ENCODE data around the gene KANSL1.

KANSL1 gene

DNA sequence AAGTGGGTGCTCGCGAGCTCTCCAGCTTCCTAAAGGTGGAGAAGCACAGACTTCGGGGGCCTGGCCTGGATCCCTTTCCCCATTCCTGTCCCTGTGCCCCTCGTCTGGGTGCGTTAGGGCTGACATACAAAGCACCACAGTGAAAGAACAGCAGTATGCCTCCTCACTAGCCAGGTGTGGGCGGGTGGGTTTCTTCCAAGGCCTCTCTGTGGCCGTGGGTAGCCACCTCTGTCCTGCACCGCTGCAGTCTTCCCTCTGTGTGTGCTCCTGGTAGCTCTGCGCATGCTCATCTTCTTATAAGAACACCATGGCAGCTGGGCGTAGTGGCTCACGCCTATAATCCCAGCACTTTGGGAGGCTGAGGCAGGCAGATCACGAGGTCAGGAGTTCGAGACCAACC, 196.1 kb downstream of the KANSL1 start:
- H3K9me2 ChIP-seq (replicated peaks; ENCODE audit: insufficient read depth, low read length) = no peaks in the 10 kb centered on the region
- H4K20me1 ChIP-seq (ENCODE audit: low read depth, low read length) = no peaks in the 10 kb centered on the region
- H3K27ac ChIP-seq (ENCODE audit: low read depth, low read length) = no peak overlapping the region
- no peaks in the 10 kb centered on the region for H3K36me3 ChIP-seq (ENCODE audit: low read length)
- H2AFZ ChIP-seq (ENCODE audit: low read depth, low read length, severe bottlenecking) = no peak overlapping the region
- H3K9ac ChIP-seq (ENCODE audit: low read length) = no peak overlapping the region
- H3K4me2 ChIP-seq (ENCODE audit: low read depth, low read length, poor library complexity, severe bottlenecking) = no peak overlapping the region
- no peak for TF ChIP-seq EZH2phosphoT487 (conservative IDR thresholded peaks at IDR 0.05; ENCODE audit: low read length)
- TF ChIP-seq, protein P1, sequence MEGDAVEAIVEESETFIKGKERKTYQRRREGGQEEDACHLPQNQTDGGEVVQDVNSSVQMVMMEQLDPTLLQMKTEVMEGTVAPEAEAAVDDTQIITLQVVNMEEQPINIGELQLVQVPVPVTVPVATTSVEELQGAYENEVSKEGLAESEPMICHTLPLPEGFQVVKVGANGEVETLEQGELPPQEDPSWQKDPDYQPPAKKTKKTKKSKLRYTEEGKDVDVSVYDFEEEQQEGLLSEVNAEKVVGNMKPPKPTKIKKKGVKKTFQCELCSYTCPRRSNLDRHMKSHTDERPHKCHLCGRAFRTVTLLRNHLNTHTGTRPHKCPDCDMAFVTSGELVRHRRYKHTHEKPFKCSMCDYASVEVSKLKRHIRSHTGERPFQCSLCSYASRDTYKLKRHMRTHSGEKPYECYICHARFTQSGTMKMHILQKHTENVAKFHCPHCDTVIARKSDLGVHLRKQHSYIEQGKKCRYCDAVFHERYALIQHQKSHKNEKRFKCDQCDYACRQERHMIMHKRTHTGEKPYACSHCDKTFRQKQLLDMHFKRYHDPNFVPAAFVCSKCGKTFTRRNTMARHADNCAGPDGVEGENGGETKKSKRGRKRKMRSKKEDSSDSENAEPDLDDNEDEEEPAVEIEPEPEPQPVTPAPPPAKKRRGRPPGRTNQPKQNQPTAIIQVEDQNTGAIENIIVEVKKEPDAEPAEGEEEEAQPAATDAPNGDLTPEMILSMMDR (IDR thresholded peaks at IDR 0.05; ENCODE audit: insufficient read depth, low read length, poor library complexity, severe bottlenecking) = no peak
- no peaks in the 10 kb centered on the region for H3F3A ChIP-seq (ENCODE audit: insufficient read depth)
- H3K79me2 ChIP-seq (ENCODE audit: insufficient read depth, low read length) = no peaks in the 10 kb centered on the region
- no peaks in the 10 kb centered on the region for H3K27me3 ChIP-seq (ENCODE audit: low read length)
- H3K4me3 ChIP-seq (ENCODE audit: insufficient read depth, low read length, poor library complexity, severe bottlenecking) = no peak overlapping the region
- H3K9me3 ChIP-seq (ENCODE audit: insufficient read depth, low read length) = no peaks in the 10 kb centered on the region

- no peak for TF ChIP-seq EZH2phosphoT487 (conservative IDR thresholded peaks at IDR 0.05; ENCODE audit: low read length)
- TF ChIP-seq, protein P1 (IDR thresholded peaks at IDR 0.05; ENCODE audit: insufficient read depth, low read length, poor library complexity, severe bottlenecking) = no peak
- H3F3A ChIP-seq (ENCODE audit: insufficient read depth) = no peaks in the 10 kb centered on the region
- H3K27ac ChIP-seq (ENCODE audit: low read depth, low read length) = no peak overlapping the region
- no peaks in the 10 kb centered on the region for H3K36me3 ChIP-seq (ENCODE audit: low read length)
- H4K20me1 ChIP-seq (ENCODE audit: low read depth, low read length) = no peaks in the 10 kb centered on the region
- H2AFZ ChIP-seq (ENCODE audit: low read depth, low read length, severe bottlenecking) = no peak overlapping the region
- no peak overlapping the region for H3K4me3 ChIP-seq (ENCODE audit: insufficient read depth, low read length, poor library complexity, severe bottlenecking)
- no peaks in the 10 kb centered on the region for H3K9me2 ChIP-seq (replicated peaks; ENCODE audit: insufficient read depth, low read length)
- H3K9ac ChIP-seq (ENCODE audit: low read length) = no peak overlapping the region
- no peak overlapping the region for H3K4me2 ChIP-seq (ENCODE audit: low read depth, low read length, poor library complexity, severe bottlenecking)
- H3K9me3 ChIP-seq (ENCODE audit: insufficient read depth, low read length) = no peaks in the 10 kb centered on the region
- H3K27me3 ChIP-seq (ENCODE audit: low read length) = no peaks in the 10 kb centered on the region
- H3K79me2 ChIP-seq (ENCODE audit: insufficient read depth, low read length) = no peaks in the 10 kb centered on the region
These were observed 196.8 kb downstream of the KANSL1 start for GRCh38 chr17:45996282-45996937.

- Histone ChIP-seq H3K4me3 (ENCODE audit: insufficient read depth, low read length, poor library complexity, severe bottlenecking) (no peak overlapping the region), H2AFZ (ENCODE audit: low read depth, low read length, severe bottlenecking) (no peak overlapping the region), H3K36me3 (ENCODE audit: low read length) (no peaks in the 10 kb centered on the region), H3F3A (ENCODE audit: insufficient read depth) (no peaks in the 10 kb centered on the region), H3K9me2 (replicated peaks; ENCODE audit: insufficient read depth, low read length) (no peaks in the 10 kb centered on the region), H3K9me3 (ENCODE audit: insufficient read depth, low read length) (no peaks in the 10 kb centered on the region), H3K79me2 (ENCODE audit: insufficient read depth, low read length) (no peaks in the 10 kb centered on the region), H3K27ac (ENCODE audit: low read depth, low read length) (no peak overlapping the region), H3K4me2 (ENCODE audit: low read depth, low read length, poor library complexity, severe bottlenecking) (no peak overlapping the region), H4K20me1 (ENCODE audit: low read depth, low read length) (no peaks in the 10 kb centered on the region), H3K9ac (ENCODE audit: low read length) (no peak overlapping the region), H3K27me3 (ENCODE audit: low read length) (no peaks in the 10 kb centered on the region)
- TF ChIP-seq EZH2phosphoT487 (conservative IDR thresholded peaks at IDR 0.05; ENCODE audit: low read length) = no peak
- TF ChIP-seq, protein P1 (IDR thresholded peaks at IDR 0.05; ENCODE audit: insufficient read depth, low read length, poor library complexity, severe bottlenecking) = no peak
These were observed 197.5 kb downstream of the KANSL1 start for GRCh38 chr17:45995627-45996270.

Data from SU-DHL-6 (cell line).